Fibroblast of lung (primary cell): ENCODE data around the gene DCUN1D2.

Source experiments
- CTCF ChIP-seq, 2 donors: IDR thresholded peaks in 1 of 2; conservative IDR thresholded peaks in 1 of 2; 1 replicate in 1 of 2; 2 replicates in 1 of 2; pipeline ENCODE4 v1.5.1; 2011 to 2012; ENCODE audit warnings: low read length in 2 of 2, control low read depth in 1 of 2, inconsistent platforms in 1 of 2, low read depth in 1 of 2, mild to moderate bottlenecking in 1 of 2
- EZH2 ChIP-seq: IDR thresholded peaks from 2 replicates; pipeline ENCODE4 v1.5.1; 2012; ENCODE audit warnings: low read length, control low read depth, mild to moderate bottlenecking; ENCODE audit errors: missing control alignments

GRCh38 chr13:113479179-113479578 is 11.3 kb downstream of the DCUN1D2 start:
- no peak for TF ChIP-seq CTCF (conservative IDR thresholded peaks at IDR 0.05 in 1 of 2, IDR thresholded peaks at IDR 0.05 in 1 of 2; ENCODE audit: low read depth in 1 of 2, low read length in 2 of 2)
- TF ChIP-seq EZH2: no peak
